ENCODE results near the gene CCDC107. TPM values are rescaled to one million over a fixed set of nuclear protein-coding genes. Genes with fewer than 3 reads are reported as not detected.

CCDC107 gene
- total RNA-seq, 3 donors from 2014 or later: 25.2 to 55.8 (median 35.8) TPM

DNA sequence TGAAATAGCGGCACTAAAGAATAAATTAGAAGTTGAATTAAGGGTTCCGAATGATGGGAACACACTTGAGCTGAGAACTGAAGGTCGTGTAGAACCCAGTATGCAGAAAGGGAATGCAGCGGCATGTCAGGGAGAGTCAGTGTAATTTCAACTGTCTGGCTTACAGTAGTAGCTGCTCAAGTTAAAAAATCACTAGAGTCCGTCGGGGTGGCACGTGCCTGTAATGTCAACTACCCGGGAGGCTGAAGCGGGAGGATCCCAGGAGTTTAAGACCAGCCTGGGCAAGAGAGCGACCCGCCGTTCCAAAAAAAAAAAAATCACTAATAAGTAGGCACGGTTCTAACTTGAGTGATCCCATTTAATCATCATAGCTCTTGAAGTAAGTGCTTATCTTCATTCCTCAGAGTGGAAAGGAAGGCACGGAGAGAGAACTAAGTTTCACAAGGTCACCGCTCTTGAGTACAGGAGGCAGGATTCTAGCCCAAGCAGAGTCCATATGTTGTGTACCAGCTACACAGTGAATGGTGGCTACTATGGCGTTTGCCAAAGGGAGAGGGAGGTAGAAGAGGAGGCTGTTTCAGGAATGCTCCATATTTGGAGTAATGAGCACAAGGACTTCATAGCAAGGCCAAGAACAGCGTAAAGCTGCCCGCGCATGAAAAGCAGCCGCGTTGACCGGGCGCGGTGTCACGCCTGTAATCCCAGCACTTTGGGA is 1.1 kb upstream of the CCDC107 start:
- peaks cover 59% of the 10 kb centered on the region for H3K4me1 ChIP-seq (ENCODE audit: low read depth)
- no peak overlapping the region for H3K4me3 ChIP-seq
- H3K9me3 ChIP-seq: no peaks in the 10 kb centered on the region
- H3K36me3 ChIP-seq (ENCODE audit: low read depth): peaks cover 5% of the 10 kb centered on the region
- intact Hi-C loops (cut with DNase I, micrococcal nuclease): loop anchor here in 1 of 2 donors (5.0 kb wide), 1 partner anchor 75 kb away; the partner anchor contains the start of genes CREB3 and TLN1
- ATAC-seq (no peak), DNase-seq (no peak)
- TF ChIP-seq, protein P1, sequence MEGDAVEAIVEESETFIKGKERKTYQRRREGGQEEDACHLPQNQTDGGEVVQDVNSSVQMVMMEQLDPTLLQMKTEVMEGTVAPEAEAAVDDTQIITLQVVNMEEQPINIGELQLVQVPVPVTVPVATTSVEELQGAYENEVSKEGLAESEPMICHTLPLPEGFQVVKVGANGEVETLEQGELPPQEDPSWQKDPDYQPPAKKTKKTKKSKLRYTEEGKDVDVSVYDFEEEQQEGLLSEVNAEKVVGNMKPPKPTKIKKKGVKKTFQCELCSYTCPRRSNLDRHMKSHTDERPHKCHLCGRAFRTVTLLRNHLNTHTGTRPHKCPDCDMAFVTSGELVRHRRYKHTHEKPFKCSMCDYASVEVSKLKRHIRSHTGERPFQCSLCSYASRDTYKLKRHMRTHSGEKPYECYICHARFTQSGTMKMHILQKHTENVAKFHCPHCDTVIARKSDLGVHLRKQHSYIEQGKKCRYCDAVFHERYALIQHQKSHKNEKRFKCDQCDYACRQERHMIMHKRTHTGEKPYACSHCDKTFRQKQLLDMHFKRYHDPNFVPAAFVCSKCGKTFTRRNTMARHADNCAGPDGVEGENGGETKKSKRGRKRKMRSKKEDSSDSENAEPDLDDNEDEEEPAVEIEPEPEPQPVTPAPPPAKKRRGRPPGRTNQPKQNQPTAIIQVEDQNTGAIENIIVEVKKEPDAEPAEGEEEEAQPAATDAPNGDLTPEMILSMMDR (IDR thresholded peaks at IDR 0.05): no peak

DNA sequence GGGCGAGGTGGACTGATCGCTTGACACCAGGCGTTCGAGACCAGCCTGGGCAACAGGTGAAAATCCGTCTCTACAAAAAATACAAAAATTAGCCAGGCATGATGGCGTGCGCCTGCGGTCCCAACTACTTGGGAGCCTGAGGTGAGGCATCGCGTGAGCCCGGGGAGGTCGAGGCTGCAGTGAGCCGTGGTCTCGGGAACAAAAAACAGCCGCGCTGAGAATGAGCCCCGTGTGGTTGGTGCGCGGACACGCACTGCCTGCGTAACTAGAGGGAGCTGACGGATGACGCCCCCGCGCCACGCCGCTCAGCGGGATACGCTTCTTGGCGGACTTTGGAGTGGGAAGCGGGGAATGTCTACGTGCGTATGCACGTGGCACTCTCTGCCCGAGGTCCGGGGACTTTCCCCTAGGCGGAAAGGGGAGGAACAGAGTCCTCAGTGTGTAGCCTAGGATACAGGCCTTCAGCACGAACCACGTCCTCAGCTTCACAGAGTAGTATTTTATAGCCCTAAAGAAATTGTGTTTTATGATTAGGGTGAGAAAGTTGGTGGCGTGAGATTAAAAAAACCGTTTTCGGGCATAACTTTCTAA is 451 bp upstream of the CCDC107 start, which contains the start of gene RMRP:
TSS of gene RMRP (minus strand) at position 474 of the 591 bp plus-strand sequence.
- Histone ChIP-seq H3K4me1 (ENCODE audit: low read depth) (peaks cover 59% of the 10 kb centered on the region), H3K4me3 (peak within 1 kb of the TSS; percentile 73), H3K9me3 (no peaks in the 10 kb centered on the region), H3K36me3 (ENCODE audit: low read depth) (peaks cover 5% of the 10 kb centered on the region)
- DNase-seq (peak; percentile 95 to 98 (median 95)), ATAC-seq (peak; percentile 89)
- TF ChIP-seq, protein P1 (IDR thresholded peaks at IDR 0.05): peak; percentile 31
- intact Hi-C loops (cut with DNase I, micrococcal nuclease): loop anchor here in 1 of 2 donors (5.0 kb wide), 1 partner anchor 75 kb away; the partner anchor contains the start of genes CREB3 and TLN1

DNA sequence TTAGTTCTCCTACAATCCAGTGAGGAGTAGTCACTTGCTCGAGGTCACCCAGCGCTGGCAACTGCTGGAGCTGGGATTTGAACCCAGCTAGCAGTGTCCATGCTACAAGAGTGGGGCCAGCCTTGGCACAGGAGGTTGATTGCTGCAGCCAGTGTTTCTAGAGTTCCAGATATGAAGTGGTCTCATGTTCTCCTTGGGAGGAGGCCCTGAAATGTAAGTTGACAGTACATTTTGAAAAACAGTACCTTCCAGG is 802 bp downstream of the CCDC107 start:
- H3K4me1 ChIP-seq (ENCODE audit: low read depth): peaks cover 52% of the 10 kb centered on the region

DNA sequence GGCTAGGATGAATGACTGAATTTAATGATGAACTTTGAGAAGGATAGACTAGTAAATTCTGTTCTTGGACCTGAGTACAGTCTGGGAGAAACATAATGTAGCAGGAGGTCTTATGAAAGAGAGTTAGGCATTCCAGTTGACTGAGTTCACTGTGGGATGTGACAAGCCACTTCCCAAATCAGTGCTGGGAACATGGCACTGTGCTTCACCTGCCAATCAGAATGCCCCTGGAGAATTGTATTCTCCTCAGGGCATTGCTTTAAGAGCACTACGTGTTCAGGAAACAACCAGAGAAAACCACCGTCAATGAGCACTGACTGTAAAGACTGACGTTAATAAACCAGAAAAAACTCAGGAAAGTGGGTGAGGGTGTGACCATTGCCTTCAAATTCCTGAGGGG is 1.2 kb downstream of the CCDC107 start:
- no peaks in the 10 kb centered on the region for H3K9me3 ChIP-seq
- TF ChIP-seq, protein P1 (IDR thresholded peaks at IDR 0.05): no peak
- ATAC-seq: no peak

More for the DNA sequence above, 802 bp downstream of the CCDC107 start:
- peaks cover 5% of the 10 kb centered on the region for H3K36me3 ChIP-seq (ENCODE audit: low read depth)
- TF ChIP-seq, protein P1 (IDR thresholded peaks at IDR 0.05): no peak
- intact Hi-C loops (cut with DNase I, micrococcal nuclease): loop anchor here in 1 of 2 donors (5.0 kb wide), 1 partner anchor 73 kb away; the partner anchor contains the start of genes CREB3 and TLN1
- peak in 1 of 3 donors; percentile 66 for DNase-seq
- H3K4me3 ChIP-seq: peak overlapping the region; percentile 73
- H3K9me3 ChIP-seq: no peaks in the 10 kb centered on the region
- peak; percentile 3 for ATAC-seq

DNA sequence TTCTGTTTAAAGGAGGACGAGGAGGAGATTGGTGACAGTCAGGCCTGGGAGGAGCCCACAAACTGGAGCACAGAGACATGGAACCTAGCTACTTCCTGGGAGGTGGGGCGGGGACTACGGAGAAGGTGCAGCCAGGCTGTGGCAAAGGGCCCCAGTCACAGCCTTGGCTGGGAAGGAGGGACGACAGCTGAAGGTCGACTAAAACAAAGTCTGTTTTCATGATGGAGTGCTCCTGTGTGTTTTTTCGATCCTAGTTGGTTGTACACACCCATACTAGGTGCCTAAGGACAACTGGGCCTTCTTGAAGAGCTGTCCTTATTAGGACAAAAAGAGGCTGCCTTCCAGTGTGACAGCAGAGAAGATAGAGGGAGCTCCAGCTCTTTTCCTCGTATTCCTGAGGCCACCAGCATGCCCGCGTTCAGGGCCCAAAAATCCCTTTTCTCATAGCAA is 2.9 kb downstream of the CCDC107 start:
- Histone ChIP-seq H3K4me3 (no peak overlapping the region), H3K9me3 (no peaks in the 10 kb centered on the region), H3K36me3 (ENCODE audit: low read depth) (peaks cover 5% of the 10 kb centered on the region), H3K4me1 (ENCODE audit: low read depth) (peaks cover 66% of the 10 kb centered on the region)
- intact Hi-C loops (cut with DNase I, micrococcal nuclease): no loop called here
- DNase-seq (peak in 2 of 3 donors; percentile 74 to 77), ATAC-seq (peak; percentile 31)
- TF ChIP-seq, protein P1 (IDR thresholded peaks at IDR 0.05): peak; percentile 14

More for the DNA sequence above, 1.2 kb downstream of the CCDC107 start:
- Histone ChIP-seq H3K4me1 (ENCODE audit: low read depth) (peaks cover 55% of the 10 kb centered on the region), H3K36me3 (ENCODE audit: low read depth) (peaks cover 5% of the 10 kb centered on the region), H3K4me3 (no peak overlapping the region)
- no peak for DNase-seq
- intact Hi-C loops (cut with DNase I, micrococcal nuclease): loop anchor here in 1 of 2 donors (5.0 kb wide), 1 partner anchor 73 kb away; the partner anchor contains the start of genes CREB3 and TLN1

Measured in mucosa of descending colon (tissue), 3 donors.